ENCODE results near the gene JPH3. TPM values are rescaled to one million over a fixed set of nuclear protein-coding genes. Genes with fewer than 3 reads are reported as not detected.

JPH3 gene
- total RNA-seq, 4 donors from 2014 or later: 0.39 TPM; not detected in 3

- Histone ChIP-seq H3K9me3 (peaks cover 0 to 24% (median 0%) of the 10 kb centered on the region in 4 donors), H3K4me1 (peaks cover 0 to 16% (median 5%) of the 10 kb centered on the region in 4 donors), H3K36me3 (no peaks in the 10 kb centered on the region), H3K27me3 (peaks cover 0 to 25% of the 10 kb centered on the region in 2 donors), H3K4me3 (no peak overlapping the region), H3K27ac (no peak overlapping the region)
- TF ChIP-seq EP300 (IDR thresholded peaks at IDR 0.05) (no peak), POLR2A (IDR thresholded peaks at IDR 0.05) (no peak), CTCF (IDR thresholded peaks at IDR 0.05) (no peak)
- DNase-seq (ENCODE audit: low spot score in 2 of 2): no peak
- whole genome bisulfite sequencing, 2 donors: 80 to 85% methylated on average over 12 to 14 of the region's 14 CpGs
These were observed 32.1 kb downstream of the JPH3 start for GRCh38 chr16:87634411-87634810.

- H3K27me3 ChIP-seq: peaks cover 0 to 21% of the 10 kb centered on the region in 2 donors
- peaks cover 0 to 13% (median 0%) of the 10 kb centered on the region in 4 donors for H3K9me3 ChIP-seq
- TF ChIP-seq EP300 (IDR thresholded peaks at IDR 0.05) (no peak), POLR2A (IDR thresholded peaks at IDR 0.05) (no peak), CTCF (IDR thresholded peaks at IDR 0.05) (peak in 4 of 5 experiments; percentile 38 to 57 (median 52))
- H3K36me3 ChIP-seq: no peaks in the 10 kb centered on the region
- peak overlapping the region in 2 of 4 donors; percentile 4 to 14 for H3K4me3 ChIP-seq
- 19 to 42% methylated on average over 8 to 19 of the region's 23 CpGs for WGBS, 2 donors
- H3K4me1 ChIP-seq: peaks cover 0 to 16% (median 5%) of the 10 kb centered on the region in 4 donors
- H3K27ac ChIP-seq: no peak overlapping the region
- DNase-seq (ENCODE audit: low spot score in 2 of 2): peak in 1 of 2 donors; percentile 7
These were observed 33.3 kb downstream of the JPH3 start for GRCh38 chr16:87635541-87636049.

- H3K4me1 ChIP-seq: peaks cover 0 to 16% (median 5%) of the 10 kb centered on the region in 4 donors
- 5 to 28% methylated on average over 18 to 27 of the region's 31 CpGs for WGBS, 2 donors
- no peaks in the 10 kb centered on the region for H3K36me3 ChIP-seq
- peaks cover 0 to 7% (median 0%) of the 10 kb centered on the region in 4 donors for H3K9me3 ChIP-seq
- peaks cover 0 to 21% of the 10 kb centered on the region in 2 donors for H3K27me3 ChIP-seq
- DNase-seq (ENCODE audit: low spot score in 2 of 2): peak; percentile 70 to 78
- TF ChIP-seq CTCF (IDR thresholded peaks at IDR 0.05) (peak; percentile 44 to 81 (median 62)), POLR2A (IDR thresholded peaks at IDR 0.05) (no peak)
- H3K27ac ChIP-seq: no peak overlapping the region
- H3K4me3 ChIP-seq: peak overlapping the region in 2 of 4 donors; percentile 4 to 14
These were observed 33.9 kb downstream of the JPH3 start for GRCh38 chr16:87636050-87636684.

GRCh38 chr16:87636741-87637140 is 34.4 kb downstream of the JPH3 start:
- Histone ChIP-seq H3K4me1 (peaks cover 0 to 16% (median 5%) of the 10 kb centered on the region in 4 donors), H3K27me3 (peaks cover 0 to 25% of the 10 kb centered on the region in 2 donors), H3K36me3 (no peaks in the 10 kb centered on the region), H3K9me3 (peaks cover 0 to 1% (median 0%) of the 10 kb centered on the region in 4 donors), H3K4me3 (no peak overlapping the region), H3K27ac (no peak overlapping the region)
- TF ChIP-seq POLR2A (IDR thresholded peaks at IDR 0.05) (no peak), CTCF (IDR thresholded peaks at IDR 0.05) (no peak), EP300 (IDR thresholded peaks at IDR 0.05) (no peak)
- WGBS, 2 donors: 82% methylated on average over 22 of the region's 22 CpGs
- no peak for DNase-seq (ENCODE audit: low spot score in 2 of 2)

- no peaks in the 10 kb centered on the region for H3K9me3 ChIP-seq
- H3K4me1 ChIP-seq: peaks cover 0 to 16% (median 5%) of the 10 kb centered on the region in 4 donors
- H3K27ac ChIP-seq: no peak overlapping the region
- WGBS, 2 donors: 88% methylated on average over 9 to 11 of the region's 13 CpGs
- no peak for TF ChIP-seq POLR2A (IDR thresholded peaks at IDR 0.05)
- no peak for TF ChIP-seq EP300 (IDR thresholded peaks at IDR 0.05)
- TF ChIP-seq CTCF (IDR thresholded peaks at IDR 0.05): no peak
- no peak for DNase-seq (ENCODE audit: low spot score in 2 of 2)
- H3K36me3 ChIP-seq: no peaks in the 10 kb centered on the region
- no peak overlapping the region for H3K4me3 ChIP-seq
- peaks cover 0 to 26% of the 10 kb centered on the region in 2 donors for H3K27me3 ChIP-seq
These were observed 35.0 kb downstream of the JPH3 start for GRCh38 chr16:87637357-87637756.

Measured in tibial nerve (tissue), 4 donors.